ENCODE results near the gene ELOVL6. TPM values are rescaled to one million over a fixed set of nuclear protein-coding genes. Genes with fewer than 3 reads are reported as not detected.

The ELOVL6 gene
- total RNA-seq, 2 donors from 2014 or later, result 1.3 to 1.6 TPM

DNA sequence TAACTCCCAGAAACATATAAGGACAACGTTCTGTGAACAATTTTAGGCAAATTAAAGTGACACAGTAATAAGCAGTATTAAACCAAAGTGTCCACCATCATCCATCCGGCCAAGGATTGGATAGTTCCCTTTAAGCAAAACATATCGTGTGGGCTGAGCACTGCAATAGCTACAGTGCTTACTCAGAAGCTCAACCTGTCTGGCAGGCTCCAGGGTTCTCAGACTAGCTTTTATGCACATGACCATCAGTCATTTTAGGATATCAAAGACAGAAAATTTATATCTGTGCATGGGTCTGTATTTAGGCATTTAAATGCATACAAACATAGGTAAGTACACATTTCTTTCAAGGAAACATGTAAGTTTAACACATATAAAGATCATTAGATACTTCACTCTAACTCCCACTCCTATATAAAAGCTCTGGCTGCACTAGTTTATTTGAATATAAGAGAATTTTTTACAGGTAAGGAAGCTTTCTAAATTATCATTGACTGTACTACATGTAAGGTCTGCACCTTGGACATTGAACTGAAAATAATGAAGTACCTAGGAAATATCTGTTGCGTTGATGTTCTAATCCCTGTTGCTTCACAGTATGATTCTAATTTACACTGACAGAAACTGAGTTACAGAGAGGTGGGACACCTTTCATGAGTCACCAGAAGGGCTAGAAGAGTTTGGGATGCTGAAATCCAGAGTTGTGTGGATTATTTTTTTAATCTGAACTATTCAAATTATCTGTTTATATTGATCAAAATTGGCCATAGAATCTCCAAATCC, 67.6 kb downstream of the ELOVL6 start:
- no peaks in the 10 kb centered on the region for H3K4me1 ChIP-seq (replicated peaks)
- no peak overlapping the region for H3K4me3 ChIP-seq
- H3K27me3 ChIP-seq (replicated peaks; ENCODE audit: insufficient read depth), result no peaks in the 10 kb centered on the region
- intact Hi-C loops (cut with DNase I), result no loop called here
- no peaks in the 10 kb centered on the region for H3K9me3 ChIP-seq
- H3K36me3 ChIP-seq, result no peaks in the 10 kb centered on the region
- no peak overlapping the region for H3K27ac ChIP-seq
- no peak for DNase-seq (ENCODE audit: low spot score)
- 67% methylated on average over 4 of the region's 4 CpGs for WGBS
- TF ChIP-seq POLR2A (IDR thresholded peaks at IDR 0.05), result no peak

DNA sequence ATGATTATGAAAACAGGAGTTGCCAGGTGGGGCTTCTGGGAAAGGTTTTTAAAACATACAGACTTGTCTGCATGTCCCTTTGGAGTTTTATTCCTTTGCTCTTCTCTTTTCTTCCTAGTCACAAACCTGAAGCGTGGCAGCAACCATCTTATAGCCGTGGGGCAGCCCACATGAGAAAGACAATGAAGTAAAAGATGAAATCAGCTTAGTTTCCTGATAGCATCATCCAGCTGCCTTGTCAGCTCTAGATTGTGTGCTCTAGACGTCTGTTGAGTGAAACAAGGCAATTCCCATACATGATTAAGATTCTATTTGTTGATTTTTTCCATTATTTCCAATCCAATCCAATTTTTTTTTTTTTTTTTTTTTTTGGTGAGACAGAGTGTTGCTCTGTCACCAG, 68.9 kb downstream of the ELOVL6 start:
- no peak for TF ChIP-seq POLR2AphosphoS5 (IDR thresholded peaks at IDR 0.05)
- TF ChIP-seq POLR2A (IDR thresholded peaks at IDR 0.05), result no peak
- TF ChIP-seq, protein P1, sequence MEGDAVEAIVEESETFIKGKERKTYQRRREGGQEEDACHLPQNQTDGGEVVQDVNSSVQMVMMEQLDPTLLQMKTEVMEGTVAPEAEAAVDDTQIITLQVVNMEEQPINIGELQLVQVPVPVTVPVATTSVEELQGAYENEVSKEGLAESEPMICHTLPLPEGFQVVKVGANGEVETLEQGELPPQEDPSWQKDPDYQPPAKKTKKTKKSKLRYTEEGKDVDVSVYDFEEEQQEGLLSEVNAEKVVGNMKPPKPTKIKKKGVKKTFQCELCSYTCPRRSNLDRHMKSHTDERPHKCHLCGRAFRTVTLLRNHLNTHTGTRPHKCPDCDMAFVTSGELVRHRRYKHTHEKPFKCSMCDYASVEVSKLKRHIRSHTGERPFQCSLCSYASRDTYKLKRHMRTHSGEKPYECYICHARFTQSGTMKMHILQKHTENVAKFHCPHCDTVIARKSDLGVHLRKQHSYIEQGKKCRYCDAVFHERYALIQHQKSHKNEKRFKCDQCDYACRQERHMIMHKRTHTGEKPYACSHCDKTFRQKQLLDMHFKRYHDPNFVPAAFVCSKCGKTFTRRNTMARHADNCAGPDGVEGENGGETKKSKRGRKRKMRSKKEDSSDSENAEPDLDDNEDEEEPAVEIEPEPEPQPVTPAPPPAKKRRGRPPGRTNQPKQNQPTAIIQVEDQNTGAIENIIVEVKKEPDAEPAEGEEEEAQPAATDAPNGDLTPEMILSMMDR (IDR thresholded peaks at IDR 0.05), result no peak
- Histone ChIP-seq H3K27ac (no peak overlapping the region), H3K9me3 (no peaks in the 10 kb centered on the region), H3K4me3 (no peak overlapping the region), H3K27me3 (replicated peaks; ENCODE audit: insufficient read depth) (no peaks in the 10 kb centered on the region), H3K4me1 (replicated peaks) (no peaks in the 10 kb centered on the region), H3K36me3 (no peaks in the 10 kb centered on the region)
- 74% methylated on average over 3 of the region's 3 CpGs for WGBS
- DNase-seq (ENCODE audit: low spot score), result no peak
- intact Hi-C loops (cut with DNase I), result no loop called here

DNA sequence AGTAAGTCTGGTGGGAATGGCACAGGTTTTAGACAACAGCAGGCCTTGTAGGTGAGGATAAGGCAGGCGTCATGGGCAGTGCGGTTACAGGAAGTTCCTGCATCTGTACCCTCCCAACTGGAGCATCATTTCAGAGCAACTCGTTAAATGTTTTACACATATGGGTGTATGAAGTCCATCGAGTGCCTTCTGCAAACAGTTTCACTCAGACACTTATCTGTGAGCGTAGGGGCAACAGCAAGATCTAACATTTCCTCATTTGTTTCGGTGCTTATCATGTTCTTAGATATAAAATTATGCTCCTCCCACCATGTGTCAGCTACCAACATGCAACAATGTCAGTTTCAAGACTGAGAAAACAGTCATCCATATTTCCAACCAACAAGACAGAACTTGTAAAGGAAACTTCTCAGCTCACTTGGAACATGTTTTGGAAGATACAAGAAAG, 69.9 kb downstream of the ELOVL6 start:
- Histone ChIP-seq H3K4me1 (replicated peaks) (no peaks in the 10 kb centered on the region), H3K36me3 (no peaks in the 10 kb centered on the region), H3K27me3 (replicated peaks; ENCODE audit: insufficient read depth) (no peaks in the 10 kb centered on the region), H3K4me3 (no peak overlapping the region), H3K27ac (no peak overlapping the region), H3K9me3 (no peaks in the 10 kb centered on the region)
- DNase-seq (ENCODE audit: low spot score), result no peak
- TF ChIP-seq, protein P1 (IDR thresholded peaks at IDR 0.05), result no peak
- TF ChIP-seq POLR2A (IDR thresholded peaks at IDR 0.05) (no peak), POLR2AphosphoS5 (IDR thresholded peaks at IDR 0.05) (no peak)
- 67% methylated on average over 6 of the region's 6 CpGs for WGBS
- intact Hi-C loops (cut with DNase I), result no loop called here

DNA sequence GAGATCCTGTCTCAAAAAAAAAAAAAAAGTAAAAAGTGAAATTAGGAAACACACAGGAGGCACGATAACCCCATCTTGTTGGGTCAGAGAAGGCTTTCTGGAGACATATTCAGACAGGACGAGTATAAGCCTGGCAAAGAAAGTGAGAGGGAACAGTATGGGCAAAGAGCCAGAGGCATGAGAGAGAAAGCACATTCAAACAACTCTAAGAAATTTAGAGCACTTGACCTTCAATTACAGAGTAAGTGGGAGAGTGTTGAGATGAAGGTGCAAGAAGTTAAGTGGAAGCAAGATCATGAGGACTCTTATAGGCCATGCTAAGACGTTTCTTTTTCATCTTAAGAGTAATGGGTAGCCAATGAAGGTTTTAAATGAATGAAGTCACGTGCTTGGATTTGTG, 70.4 kb downstream of the ELOVL6 start:
- TF ChIP-seq POLR2AphosphoS5 (IDR thresholded peaks at IDR 0.05), result no peak
- no peak for TF ChIP-seq POLR2A (IDR thresholded peaks at IDR 0.05)
- TF ChIP-seq, protein P1 (IDR thresholded peaks at IDR 0.05), result no peak
- Histone ChIP-seq H3K9me3 (no peaks in the 10 kb centered on the region), H3K27ac (no peak overlapping the region), H3K4me1 (replicated peaks) (no peaks in the 10 kb centered on the region), H3K4me3 (no peak overlapping the region), H3K27me3 (replicated peaks; ENCODE audit: insufficient read depth) (no peaks in the 10 kb centered on the region), H3K36me3 (no peaks in the 10 kb centered on the region)
- intact Hi-C loops (cut with DNase I), result no loop called here
- no peak for DNase-seq (ENCODE audit: low spot score)
- 79% methylated on average over 4 of the region's 4 CpGs for WGBS

DNA sequence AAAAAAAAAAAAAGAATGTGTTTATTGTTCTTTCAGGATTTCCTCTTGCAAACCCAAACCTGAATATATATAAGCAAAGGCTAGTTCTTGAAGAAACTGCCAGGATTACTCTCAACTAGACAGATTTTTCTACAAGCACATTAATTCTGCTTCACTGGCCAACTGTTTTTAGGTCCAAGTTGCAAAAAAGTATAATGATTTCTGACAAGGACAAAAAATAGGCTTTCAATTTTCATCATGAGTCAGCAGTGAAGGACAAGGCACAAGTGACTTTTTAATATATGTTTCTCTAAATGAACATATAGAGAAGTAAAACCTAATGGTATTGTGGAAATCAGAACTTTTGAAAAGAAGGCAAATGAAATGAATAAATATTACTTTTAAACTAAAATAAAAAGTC, 73.7 kb downstream of the ELOVL6 start:
- TF ChIP-seq POLR2A (IDR thresholded peaks at IDR 0.05), result no peak
- no peak for TF ChIP-seq POLR2AphosphoS5 (IDR thresholded peaks at IDR 0.05)
- TF ChIP-seq, protein P1 (IDR thresholded peaks at IDR 0.05), result no peak
- H3K36me3 ChIP-seq, result no peaks in the 10 kb centered on the region
- intact Hi-C loops (cut with DNase I), result no loop called here

More for the DNA sequence above, 73.7 kb downstream of the ELOVL6 start:
- Histone ChIP-seq H3K27ac (no peak overlapping the region), H3K27me3 (replicated peaks; ENCODE audit: insufficient read depth) (no peaks in the 10 kb centered on the region), H3K4me1 (replicated peaks) (no peaks in the 10 kb centered on the region), H3K4me3 (no peak overlapping the region), H3K9me3 (no peaks in the 10 kb centered on the region)
- DNase-seq (ENCODE audit: low spot score), result no peak

All from prostate gland (tissue), 2 donors.